Liver (tissue), 9 donors: Measurements from ENCODE around the gene ARSB. TPM values are rescaled to one million over a fixed set of nuclear protein-coding genes. Genes with fewer than 3 reads are reported as not detected.

Experiments used
- DNase-seq: peaks from one replicate; pipeline ENCODE4 v3.0.0-alpha.2; 2017; ENCODE audit warnings: low spot score
- H3K27ac ChIP-seq, 2 donors: one replicate each; pipeline ENCODE4 v1.7.0; 2013; ENCODE audit warnings: inconsistent platforms in 2 of 2, low read length in 2 of 2, control low read depth in 1 of 2, low read depth in 1 of 2, mild to moderate bottlenecking in 1 of 2
- H3K27me3 ChIP-seq, 4 donors: one replicate each; pipeline versions ENCODE4 v1.6.1 to v1.7.0; 2013; ENCODE audit warnings: low read length in 3 of 4, inconsistent platforms in 1 of 4, mild to moderate bottlenecking in 1 of 4, moderate library complexity in 1 of 4; ENCODE audit not compliant: control insufficient read depth in 4 of 4, insufficient read depth in 4 of 4
- H3K36me3 ChIP-seq, 4 donors: one replicate each; pipeline versions ENCODE4 v1.6.1 to v1.7.0; 2013; ENCODE audit warnings: low read length in 3 of 4, mild to moderate bottlenecking in 3 of 4, low read depth in 1 of 4, moderate library complexity in 1 of 4; ENCODE audit not compliant: control insufficient read depth in 4 of 4, insufficient read depth in 3 of 4
- H3K4me1 ChIP-seq, 4 donors: one replicate each; pipeline versions ENCODE4 v1.6.1 to v1.7.0; 2013; ENCODE audit warnings: low read length in 3 of 4, mild to moderate bottlenecking in 3 of 4, moderate library complexity in 1 of 4; ENCODE audit not compliant: control insufficient read depth in 4 of 4, insufficient read depth in 4 of 4
- H3K4me3 ChIP-seq, 3 donors: one replicate each; pipeline versions ENCODE4 v1.6.1 to v1.7.0; 2013; ENCODE audit warnings: low read length in 3 of 3, control low read depth in 1 of 3, low read depth in 1 of 3, mild to moderate bottlenecking in 1 of 3
- H3K9ac ChIP-seq, 2 donors: one replicate each; pipeline ENCODE4 v1.7.0; 2013; ENCODE audit warnings: low read length in 2 of 2, mild to moderate bottlenecking in 2 of 2, moderate library complexity in 2 of 2, control low read depth in 1 of 2, low read depth in 1 of 2
- H3K9me3 ChIP-seq, 4 donors: one replicate each; pipeline versions ENCODE4 v1.6.1 to v1.7.0; 2013; ENCODE audit warnings: low read length in 3 of 4; ENCODE audit not compliant: control insufficient read depth in 4 of 4
- EGR1 ChIP-seq, 2 donors: IDR thresholded peaks; 2 replicates each; pipeline ENCODE4 v1.6.1; 2016 to 2018; ENCODE audit warnings: antibody characterized with exemption in 2 of 2, low read depth in 2 of 2
- FOXA2 ChIP-seq: IDR thresholded peaks from 2 replicates; pipeline ENCODE4 v1.6.1; 2016; ENCODE audit warnings: antibody characterized with exemption
- HNF4A ChIP-seq, 2 donors: conservative IDR thresholded peaks; 2 replicates each; pipeline ENCODE4 v1.6.1; 2016; ENCODE audit warnings: antibody characterized with exemption in 2 of 2, mild to moderate bottlenecking in 2 of 2
- HNF4G ChIP-seq: IDR thresholded peaks from 2 replicates; pipeline ENCODE4 v1.6.1; 2016; ENCODE audit warnings: antibody characterized with exemption
- JUND ChIP-seq, 2 donors: IDR thresholded peaks; 2 replicates each; pipeline ENCODE4 v1.6.1; 2016; ENCODE audit warnings: antibody characterized with exemption in 2 of 2
- MAX ChIP-seq: IDR thresholded peaks from 2 replicates; pipeline ENCODE4 v1.6.1; 2016; ENCODE audit warnings: antibody characterized with exemption
- NR2F2 ChIP-seq: IDR thresholded peaks from 2 replicates; pipeline ENCODE4 v1.6.1; 2016; ENCODE audit warnings: antibody characterized with exemption
- RAD21 ChIP-seq, 2 donors: IDR thresholded peaks; 2 replicates each; pipeline ENCODE4 v1.6.1; 2016; ENCODE audit warnings: antibody characterized with exemption in 2 of 2, mild to moderate bottlenecking in 2 of 2
- RXRA ChIP-seq, 2 donors: IDR thresholded peaks; 2 replicates each; pipeline ENCODE4 v1.6.1; 2017 to 2018; ENCODE audit warnings: antibody characterized with exemption in 2 of 2, mild to moderate bottlenecking in 1 of 2
- SP1 ChIP-seq: IDR thresholded peaks from 2 replicates; pipeline ENCODE4 v1.6.1; 2018; ENCODE audit warnings: antibody characterized with exemption, mild to moderate bottlenecking
- TAF1 ChIP-seq: conservative IDR thresholded peaks from 2 replicates; pipeline ENCODE4 v1.6.1; 2016; ENCODE audit warnings: antibody characterized with exemption, mild to moderate bottlenecking
- YY1 ChIP-seq: IDR thresholded peaks from 2 replicates; pipeline ENCODE4 v1.6.1; 2016; ENCODE audit warnings: antibody characterized with exemption, mild to moderate bottlenecking
- ZBTB33 ChIP-seq: IDR thresholded peaks from 2 replicates; pipeline ENCODE4 v1.6.1; 2016; ENCODE audit warnings: antibody characterized with exemption
- WGBS: extraction: QIAGEN DNeasy Blood & Tissue Kit; methylation state at CpG from one replicate; pipeline ENCODE4 v1.1.7; 2013; 5-methylcytosine and 5-hydroxymethylcytosine counted together
- polyA plus RNA-seq, 2 donors: library from polyadenylated mRNA; stranded (reverse) in 1 of 2; unstranded in 1 of 2; fragments of 200-250 nt in 1 of 2; fragments of >200 nt in 1 of 2; fragmentation: Nextera tagmentation in 1 of 2; extraction: Ambion mirVana in 1 of 2; gene quantifications; one replicate each; pipeline versions ENCODE4 v1.2.1 to v1.2.3, GENCODE V29; 2013 to 2015
- total RNA-seq, 2 donors: library from RNA; depleted of rRNA; stranded (reverse); fragments of >200 nt; gene quantifications; one replicate each; pipeline ENCODE4 v1.2.3, GENCODE V29; 2014
- TF ChIP-seq, protein P1 (sequence below): IDR thresholded peaks from 2 replicates; pipeline ENCODE4 v1.6.1; 2016; ENCODE audit warnings: antibody characterized with exemption, mild to moderate bottlenecking
- TF ChIP-seq, protein P2 (sequence below): fragments of 150-350 bp; IDR thresholded peaks from 2 replicates; pipeline ENCODE4 v1.5.1; 2017; ENCODE audit warnings: improper control_type of control experiment, low read depth, low read length; ENCODE audit not compliant: missing input control
- donor health status: healthy.
- donor health status: healthy.
- donor health status: healthy.
- donor health status: healthy.
- donor health status: healthy.

The ARSB gene
- total and polyA plus RNA-seq, 4 donors = 3.5 to 26.2 (median 8.7) TPM

- Histone ChIP-seq H3K27ac (peak overlapping the region; percentile 88 to 94), H3K4me3 (peak overlapping the region; percentile 66 to 91 (median 74)), H3K36me3 (no peaks in the 10 kb centered on the region), H3K9me3 (no peaks in the 10 kb centered on the region), H3K4me1 (peaks cover 0 to 37% (median 25%) of the 10 kb centered on the region in 4 donors), H3K9ac (peak overlapping the region; percentile 70 to 88), H3K27me3 (no peaks in the 10 kb centered on the region)
- under 1% methylated on average over 79 of the region's 79 CpGs for WGBS
- DNase-seq = peak; percentile 83
- TF ChIP-seq EGR1 (IDR thresholded peaks at IDR 0.05; ENCODE audit: low read depth in 2 of 2) = peak in 1 of 2 donors; percentile 43
- peak in 1 of 2 donors; percentile 36 for TF ChIP-seq HNF4A (conservative IDR thresholded peaks at IDR 0.05)
- TF ChIP-seq MAX = no peak
- peak; percentile 81 for TF ChIP-seq YY1
- TF ChIP-seq RAD21 (IDR thresholded peaks at IDR 0.05) = peak in 1 of 2 donors; percentile 39
- TF ChIP-seq, protein P1, sequence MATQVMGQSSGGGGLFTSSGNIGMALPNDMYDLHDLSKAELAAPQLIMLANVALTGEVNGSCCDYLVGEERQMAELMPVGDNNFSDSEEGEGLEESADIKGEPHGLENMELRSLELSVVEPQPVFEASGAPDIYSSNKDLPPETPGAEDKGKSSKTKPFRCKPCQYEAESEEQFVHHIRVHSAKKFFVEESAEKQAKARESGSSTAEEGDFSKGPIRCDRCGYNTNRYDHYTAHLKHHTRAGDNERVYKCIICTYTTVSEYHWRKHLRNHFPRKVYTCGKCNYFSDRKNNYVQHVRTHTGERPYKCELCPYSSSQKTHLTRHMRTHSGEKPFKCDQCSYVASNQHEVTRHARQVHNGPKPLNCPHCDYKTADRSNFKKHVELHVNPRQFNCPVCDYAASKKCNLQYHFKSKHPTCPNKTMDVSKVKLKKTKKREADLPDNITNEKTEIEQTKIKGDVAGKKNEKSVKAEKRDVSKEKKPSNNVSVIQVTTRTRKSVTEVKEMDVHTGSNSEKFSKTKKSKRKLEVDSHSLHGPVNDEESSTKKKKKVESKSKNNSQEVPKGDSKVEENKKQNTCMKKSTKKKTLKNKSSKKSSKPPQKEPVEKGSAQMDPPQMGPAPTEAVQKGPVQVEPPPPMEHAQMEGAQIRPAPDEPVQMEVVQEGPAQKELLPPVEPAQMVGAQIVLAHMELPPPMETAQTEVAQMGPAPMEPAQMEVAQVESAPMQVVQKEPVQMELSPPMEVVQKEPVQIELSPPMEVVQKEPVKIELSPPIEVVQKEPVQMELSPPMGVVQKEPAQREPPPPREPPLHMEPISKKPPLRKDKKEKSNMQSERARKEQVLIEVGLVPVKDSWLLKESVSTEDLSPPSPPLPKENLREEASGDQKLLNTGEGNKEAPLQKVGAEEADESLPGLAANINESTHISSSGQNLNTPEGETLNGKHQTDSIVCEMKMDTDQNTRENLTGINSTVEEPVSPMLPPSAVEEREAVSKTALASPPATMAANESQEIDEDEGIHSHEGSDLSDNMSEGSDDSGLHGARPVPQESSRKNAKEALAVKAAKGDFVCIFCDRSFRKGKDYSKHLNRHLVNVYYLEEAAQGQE = peak; percentile 12
- TF ChIP-seq HNF4G = no peak
- peak; percentile 5 to 19 for TF ChIP-seq RXRA (IDR thresholded peaks at IDR 0.05)
- TF ChIP-seq, protein P2, sequence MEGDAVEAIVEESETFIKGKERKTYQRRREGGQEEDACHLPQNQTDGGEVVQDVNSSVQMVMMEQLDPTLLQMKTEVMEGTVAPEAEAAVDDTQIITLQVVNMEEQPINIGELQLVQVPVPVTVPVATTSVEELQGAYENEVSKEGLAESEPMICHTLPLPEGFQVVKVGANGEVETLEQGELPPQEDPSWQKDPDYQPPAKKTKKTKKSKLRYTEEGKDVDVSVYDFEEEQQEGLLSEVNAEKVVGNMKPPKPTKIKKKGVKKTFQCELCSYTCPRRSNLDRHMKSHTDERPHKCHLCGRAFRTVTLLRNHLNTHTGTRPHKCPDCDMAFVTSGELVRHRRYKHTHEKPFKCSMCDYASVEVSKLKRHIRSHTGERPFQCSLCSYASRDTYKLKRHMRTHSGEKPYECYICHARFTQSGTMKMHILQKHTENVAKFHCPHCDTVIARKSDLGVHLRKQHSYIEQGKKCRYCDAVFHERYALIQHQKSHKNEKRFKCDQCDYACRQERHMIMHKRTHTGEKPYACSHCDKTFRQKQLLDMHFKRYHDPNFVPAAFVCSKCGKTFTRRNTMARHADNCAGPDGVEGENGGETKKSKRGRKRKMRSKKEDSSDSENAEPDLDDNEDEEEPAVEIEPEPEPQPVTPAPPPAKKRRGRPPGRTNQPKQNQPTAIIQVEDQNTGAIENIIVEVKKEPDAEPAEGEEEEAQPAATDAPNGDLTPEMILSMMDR = peak; percentile 32
- TF ChIP-seq NR2F2 = no peak
- peak; percentile 32 for TF ChIP-seq TAF1
These were observed 533 bp downstream of the ARSB start for GRCh38 chr5:78984439-78985115.

DNA sequence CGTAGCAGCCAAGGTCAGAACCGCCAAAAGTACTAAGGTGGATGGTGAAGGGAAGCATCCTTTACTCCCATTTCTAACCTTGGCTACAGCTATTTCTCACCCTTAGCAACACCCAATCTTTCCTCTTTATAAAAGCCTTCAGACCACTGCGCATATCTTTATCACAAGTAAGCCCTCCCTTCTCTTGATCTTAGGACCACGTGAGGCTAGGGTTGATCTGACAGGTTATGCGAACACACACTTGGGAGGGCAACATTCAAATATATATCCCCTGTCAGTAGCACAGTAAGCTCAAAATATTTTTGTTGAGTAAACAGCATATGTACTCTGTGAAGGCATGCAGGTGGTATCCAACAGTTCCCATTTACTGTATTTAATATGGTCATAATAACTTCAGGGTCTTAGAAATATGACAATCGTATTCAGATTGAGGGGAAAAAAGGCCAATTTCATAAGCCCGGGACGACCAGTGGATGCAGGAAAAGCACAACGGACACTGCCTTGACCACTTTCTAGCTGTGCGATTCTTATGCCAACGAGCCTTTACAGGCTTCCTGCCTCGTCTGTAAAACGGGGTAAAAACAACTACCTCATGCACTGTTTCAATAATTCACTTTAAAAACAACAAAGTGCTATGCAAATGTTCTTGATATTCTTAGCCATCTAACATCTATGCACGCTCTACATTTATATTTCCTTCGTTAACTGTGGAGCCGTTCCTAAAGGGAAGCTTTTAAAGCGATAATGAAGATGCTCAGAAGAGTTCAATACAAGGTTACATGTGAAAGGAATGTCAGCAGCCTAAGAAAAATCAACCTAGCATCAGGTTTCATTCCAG is 1.3 kb downstream of the ARSB start:
- WGBS = 12% methylated on average over 17 of the region's 17 CpGs
- H3K9me3 ChIP-seq = no peaks in the 10 kb centered on the region
- H3K4me3 ChIP-seq = peak overlapping the region; percentile 66 to 91 (median 74)
- no peak for TF ChIP-seq SP1
- TF ChIP-seq, protein P2 = no peak
- TF ChIP-seq NR2F2 = no peak
- no peak for TF ChIP-seq HNF4A (conservative IDR thresholded peaks at IDR 0.05)
- no peak for TF ChIP-seq TAF1
- TF ChIP-seq FOXA2 = no peak
- TF ChIP-seq RAD21 (IDR thresholded peaks at IDR 0.05) = no peak
- TF ChIP-seq ZBTB33 = no peak
- no peak for TF ChIP-seq JUND (IDR thresholded peaks at IDR 0.05)
- TF ChIP-seq, protein P1 = no peak
- H3K27ac ChIP-seq = peak overlapping the region; percentile 88 to 94
- peak overlapping the region; percentile 46 to 64 for H3K9ac ChIP-seq
- no peaks in the 10 kb centered on the region for H3K36me3 ChIP-seq
- DNase-seq = no peak
- H3K4me1 ChIP-seq = peaks cover 2 to 37% (median 25%) of the 10 kb centered on the region in 4 donors
- H3K27me3 ChIP-seq = no peaks in the 10 kb centered on the region
